Endothelial cell of umbilical vein (primary cell): ENCODE data around the gene APOBEC3F.
"Not testable (repeated sequence)": the region's sequence is repeated elsewhere in the genome, so short reads cannot be mapped to it uniquely, and the experiment has no call there.

Experiments
- EZH2 ChIP-seq: IDR thresholded peaks from 2 replicates; pipeline ENCODE4 v1.6.1; 2012; ENCODE audit warnings: borderline replicate concordance, low read depth, mild to moderate bottlenecking, moderate library complexity, low read length, inconsistent platforms; ENCODE audit not compliant: severe bottlenecking
- FOS ChIP-seq: IDR thresholded peaks from 2 replicates; pipeline ENCODE4 v1.6.1; 2011; ENCODE audit warnings: mild to moderate bottlenecking, low read length, moderate library complexity, borderline replicate concordance; ENCODE audit not compliant: insufficient read depth
- GATA2 ChIP-seq: IDR thresholded peaks from 2 replicates; pipeline ENCODE4 v1.7.0; 2011; ENCODE audit warnings: low read depth, mild to moderate bottlenecking, moderate library complexity, mixed read lengths, low read length; ENCODE audit not compliant: insufficient read length, insufficient read depth
- JUN ChIP-seq: IDR thresholded peaks from 2 replicates; pipeline ENCODE4 v1.6.1; 2011; ENCODE audit warnings: borderline replicate concordance, low read depth; ENCODE audit not compliant: insufficient read length, insufficient read depth
- MYC ChIP-seq: IDR thresholded peaks from one replicate; pipeline ENCODE4 v1.6.1; 2011; ENCODE audit warnings: mild to moderate bottlenecking, low read depth, low read length
- POLR2A ChIP-seq: IDR thresholded peaks from 2 replicates; pipeline ENCODE4 v1.6.1; 2012; ENCODE audit warnings: low read depth, mild to moderate bottlenecking, control low read depth, low read length
- POLR2AphosphoS5 ChIP-seq: IDR thresholded peaks from 2 replicates; pipeline ENCODE4 v1.6.1; 2012; ENCODE audit warnings: low read depth, mild to moderate bottlenecking, control low read depth, low read length, moderate library complexity; ENCODE audit not compliant: insufficient read depth
- TF ChIP-seq, protein P1 (sequence below), 2 donors: IDR thresholded peaks; 1 replicate in 1 of 2; 2 replicates in 1 of 2; pipeline ENCODE4 v1.5.1; 2011; ENCODE audit warnings: low read length in 2 of 2, mild to moderate bottlenecking in 2 of 2, moderate library complexity in 2 of 2, control low read depth in 1 of 2, inconsistent platforms in 1 of 2, low read depth in 1 of 2; ENCODE audit not compliant: insufficient read depth in 1 of 2; ENCODE audit errors: extremely low read depth in 1 of 2
- TF ChIP-seq, protein P2 (sequence below): IDR thresholded peaks from 2 replicates; pipeline ENCODE4 v1.6.1; 2011; ENCODE audit not compliant: insufficient read depth, insufficient read length

DNA sequence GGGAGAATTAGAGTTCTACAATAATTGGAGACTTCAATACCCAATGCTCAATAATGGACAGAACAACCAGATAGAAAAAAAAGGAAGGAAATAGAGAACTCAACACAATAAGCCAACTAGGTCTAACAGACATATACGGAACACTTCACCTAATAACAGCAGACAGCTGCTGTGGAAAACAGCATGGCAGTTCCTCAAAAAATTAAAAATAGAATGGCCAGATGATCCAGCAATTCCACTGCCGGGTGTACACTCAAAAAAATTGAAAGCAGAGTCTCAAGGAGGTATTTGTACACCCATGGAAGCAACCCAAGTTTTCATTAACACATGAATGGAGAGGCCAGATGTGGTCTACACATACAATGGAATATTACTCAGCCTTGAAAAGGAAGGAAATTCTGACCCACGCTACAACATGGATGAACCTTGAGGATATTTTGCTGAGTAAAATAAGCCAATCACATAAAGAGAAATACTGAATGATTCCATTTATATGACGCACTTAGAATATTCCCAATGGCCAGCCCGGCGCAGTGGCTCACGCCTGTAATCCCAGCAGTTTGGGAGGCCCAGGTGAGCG lies 32.3 kb upstream of the APOBEC3F start:
- TF ChIP-seq, protein P1, sequence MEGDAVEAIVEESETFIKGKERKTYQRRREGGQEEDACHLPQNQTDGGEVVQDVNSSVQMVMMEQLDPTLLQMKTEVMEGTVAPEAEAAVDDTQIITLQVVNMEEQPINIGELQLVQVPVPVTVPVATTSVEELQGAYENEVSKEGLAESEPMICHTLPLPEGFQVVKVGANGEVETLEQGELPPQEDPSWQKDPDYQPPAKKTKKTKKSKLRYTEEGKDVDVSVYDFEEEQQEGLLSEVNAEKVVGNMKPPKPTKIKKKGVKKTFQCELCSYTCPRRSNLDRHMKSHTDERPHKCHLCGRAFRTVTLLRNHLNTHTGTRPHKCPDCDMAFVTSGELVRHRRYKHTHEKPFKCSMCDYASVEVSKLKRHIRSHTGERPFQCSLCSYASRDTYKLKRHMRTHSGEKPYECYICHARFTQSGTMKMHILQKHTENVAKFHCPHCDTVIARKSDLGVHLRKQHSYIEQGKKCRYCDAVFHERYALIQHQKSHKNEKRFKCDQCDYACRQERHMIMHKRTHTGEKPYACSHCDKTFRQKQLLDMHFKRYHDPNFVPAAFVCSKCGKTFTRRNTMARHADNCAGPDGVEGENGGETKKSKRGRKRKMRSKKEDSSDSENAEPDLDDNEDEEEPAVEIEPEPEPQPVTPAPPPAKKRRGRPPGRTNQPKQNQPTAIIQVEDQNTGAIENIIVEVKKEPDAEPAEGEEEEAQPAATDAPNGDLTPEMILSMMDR (IDR thresholded peaks at IDR 0.05; ENCODE audit: extremely low read depth in 1 of 2, insufficient read depth in 1 of 2, low read depth in 1 of 2, low read length in 2 of 2), result not testable (repeated sequence)
- TF ChIP-seq EZH2, POLR2AphosphoS5, MYC, JUN, POLR2A, FOS, GATA2: not testable (repeated sequence)
- TF ChIP-seq, protein P2, sequence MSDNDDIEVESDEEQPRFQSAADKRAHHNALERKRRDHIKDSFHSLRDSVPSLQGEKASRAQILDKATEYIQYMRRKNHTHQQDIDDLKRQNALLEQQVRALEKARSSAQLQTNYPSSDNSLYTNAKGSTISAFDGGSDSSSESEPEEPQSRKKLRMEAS, result not testable (repeated sequence)
